HepG2 (cell line): Measurements from ENCODE around the gene AKR1A1. TPM values are rescaled to one million over a fixed set of nuclear protein-coding genes. Genes with fewer than 3 reads are reported as not detected.
A peak's percentile ranks its signal among the peaks of the same experiment; 100 is the strongest.

Source experiments
- ATAC-seq: fragments of 200-7000 bp; cut with Tn5 transposase; 3 replicates; pipeline ENCODE4 v1.9.1; 2020; ENCODE audit warnings: mild to moderate bottlenecking, moderate library complexity
- BruUV-seq: library from RNA; stranded (reverse); fragments of 400-500 nt; replicated peaks from 2 replicates; lab custom pipeline; 2021; lab: Mats Ljungman, UMichigan
- CTCF ChIA-PET: fragments of 300-600 bp; formaldehyde crosslinking; extraction: SDS; loops from one replicate; lab custom pipeline; 2021; ENCODE audit warnings: low total read pairs, inconsistent platforms, low intra/inter-chr PET ratio; lab: Yijun Ruan, JAX
- POLR2A ChIA-PET: fragments of 350-600 bp; sonication (Branson Sonifier 250); formaldehyde crosslinking; loops from one replicate; lab custom pipeline; 2020; ENCODE audit warnings: antibody characterized with exemption, inconsistent platforms; lab: Yijun Ruan, JAX
- DNase-seq: peaks from one replicate; pipeline ENCODE4 v3.0.0-alpha.2; 2015; ENCODE audit warnings: low spot score
- FAIRE-seq: peaks from 3 replicates; lab custom pipeline; 2011; peaks lifted over from hg19 to GRCh38; lab: Jason Lieb, UNC
- H2AFZ ChIP-seq: one replicate; pipeline ENCODE4 v1.6.1; 2011; ENCODE audit warnings: low read length, inconsistent platforms
- H3K27ac ChIP-seq: fragments of 300-600 bp; 3 replicates; pipeline ENCODE4 v1.8.0; 2011; ENCODE audit warnings: mixed run types, mild to moderate bottlenecking, mixed read lengths, low read length, inconsistent platforms; ENCODE audit not compliant: insufficient read depth; ENCODE audit errors: extremely low read length
- H3K27me3 ChIP-seq, 2 experiments: fragments of 200-600 bp in 1 of 2; 2 replicates in 1 of 2; 3 replicates in 1 of 2; pipeline versions ENCODE4 v1.6.0 to v1.8.0; 2011; ENCODE audit warnings: low read length in 2 of 2, mild to moderate bottlenecking in 2 of 2, moderate library complexity in 2 of 2, inconsistent platforms in 1 of 2; ENCODE audit not compliant: insufficient read depth in 2 of 2, control insufficient read depth in 1 of 2
- H3K36me3 ChIP-seq, 2 experiments: fragments of 200-600 bp in 1 of 2; replicated peaks in 1 of 2; 2 replicates in 1 of 2; 3 replicates in 1 of 2; pipeline versions ENCODE4 v1.5.1 to v1.8.0; 2011; ENCODE audit warnings: low read length in 2 of 2, inconsistent platforms in 1 of 2; ENCODE audit not compliant: insufficient read depth in 2 of 2, control insufficient read depth in 1 of 2
- H3K4me1 ChIP-seq: 2 replicates; pipeline ENCODE4 v1.5.1; 2012; ENCODE audit warnings: low read length, inconsistent platforms; ENCODE audit not compliant: insufficient read depth
- H3K4me2 ChIP-seq: 2 replicates; pipeline ENCODE4 v1.6.0; 2011; ENCODE audit warnings: low read depth, low read length, inconsistent platforms
- H3K4me3 ChIP-seq, 3 experiments: fragments of 200-600 bp in 1 of 3; sonication (generic), shearing (Covaris generic) in 1 of 3; replicated peaks in 1 of 3; 2 replicates each; pipeline ENCODE4 v1.5.1; 2011 to 2016; ENCODE audit warnings: low read length in 3 of 3, inconsistent platforms in 2 of 3, low read depth in 2 of 3, mild to moderate bottlenecking in 2 of 3, control low read depth in 1 of 3, mixed read lengths in 1 of 3; ENCODE audit not compliant: insufficient read depth in 1 of 3
- H3K79me2 ChIP-seq: one replicate; pipeline ENCODE4 v1.6.1; 2011; ENCODE audit warnings: low read length, inconsistent platforms; ENCODE audit not compliant: insufficient read depth
- H3K9ac ChIP-seq: 2 replicates; pipeline ENCODE4 v1.6.0; 2011; ENCODE audit warnings: mild to moderate bottlenecking, low read depth, low read length, inconsistent platforms; ENCODE audit not compliant: insufficient read depth
- H3K9me3 ChIP-seq: 2 replicates; pipeline ENCODE4 v1.5.1; 2012; ENCODE audit warnings: mild to moderate bottlenecking, low read length
- H4K20me1 ChIP-seq: 2 replicates; pipeline ENCODE4 v1.6.0; 2011; ENCODE audit warnings: inconsistent platforms, mild to moderate bottlenecking, low read length, moderate library complexity; ENCODE audit not compliant: insufficient read depth
- RBFOX2 ChIP-seq: fragments of 200-400 bp; formaldehyde crosslinking; IDR thresholded peaks from 2 replicates; pipeline ENCODE4 v1.6.1; 2017; ENCODE audit warnings: low read depth, mild to moderate bottlenecking, low read length
- TCF7 ChIP-seq: sonication (generic); IDR thresholded peaks from 2 replicates; pipeline ENCODE4 v1.6.1; 2016; ENCODE audit warnings: antibody characterized with exemption, low read depth
- ZNF350 ChIP-seq: sonication (generic); formaldehyde crosslinking; IDR thresholded peaks from 2 replicates; pipeline ENCODE4 v1.4.0; 2020; ENCODE audit warnings: mild to moderate bottlenecking, low read depth, missing genetic modification reagents, borderline replicate concordance
- ZSCAN9 ChIP-seq: IDR thresholded peaks from 2 replicates; pipeline ENCODE4 v1.6.1; 2016; ENCODE audit warnings: borderline replicate concordance
- WGBS: methylation state at CpG from one replicate; pipeline ENCODE4 v1.1.6; 2017; ENCODE audit warnings: low lambda C conversion rate; 5-methylcytosine and 5-hydroxymethylcytosine counted together
- in situ Hi-C: cut with HindIII; loops from 2 replicates; pipeline ENCODE4 v1.10.0; 2017; ENCODE audit warnings: low pct_unique_long_range_greater_than_20kb; ENCODE audit not compliant: extremely low pct_ligation_motif_present
- intact Hi-C: fragments of 100-400 bp; cut with micrococcal nuclease; formaldehyde crosslinking; loops from one replicate; pipeline ENCODE4 v1.10.0; 2022; ENCODE audit not compliant: unreplicated experiment
- polyA plus RNA-seq, 8 experiments: library from polyadenylated mRNA; depleted of rRNA in 3 of 8; stranded (reverse) in 7 of 8; unstranded in 1 of 8; fragments of >200 nt; fragmentation: Illumina TruSeq in 4 of 8; extraction: Trizol in 4 of 8; gene quantifications; 2 replicates each; pipeline versions ENCODE4 v1.2.1 to v1.2.3, GENCODE V29; 2011 to 2016; ENCODE audit warnings: low read depth in 4 of 8, missing spikeins in 1 of 8, mixed read lengths in 1 of 8; ENCODE audit not compliant: insufficient read depth in 1 of 8
- total RNA-seq, 5 experiments: library from RNA; depleted of rRNA; stranded (reverse); fragments of >200 nt; fragmentation: Illumina TruSeq; extraction: Trizol; gene quantifications; 2 replicates each; pipeline ENCODE4 v1.2.3, GENCODE V29; 2016; ENCODE audit warnings: low read depth in 1 of 5

AKR1A1 gene
- total and polyA plus RNA-seq, 2 of the 13 experiments (the other 11 are each of a cell fraction or from before 2014, with no cell fraction given), result 181 to 217 TPM

DNA sequence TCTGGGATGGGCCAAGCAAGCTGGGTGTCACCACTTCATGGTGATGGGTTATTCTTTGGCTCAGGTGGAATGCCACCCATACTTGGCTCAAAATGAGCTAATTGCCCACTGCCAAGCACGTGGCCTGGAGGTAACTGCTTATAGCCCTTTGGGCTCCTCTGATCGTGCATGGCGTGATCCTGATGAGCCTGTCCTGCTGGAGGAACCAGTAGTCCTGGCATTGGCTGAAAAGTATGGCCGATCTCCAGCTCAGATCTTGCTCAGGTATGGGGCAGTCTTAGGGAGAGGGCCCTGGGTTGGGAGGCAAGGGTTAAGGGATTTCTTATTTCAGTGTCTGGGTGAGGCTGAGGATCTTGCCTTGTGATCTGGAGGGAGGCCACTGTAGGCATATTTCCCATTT, 17.8 kb downstream of the AKR1A1 start:
- H3K9ac ChIP-seq, result no peak overlapping the region
- no peak for ATAC-seq
- H3K36me3 ChIP-seq, result peaks cover 19 to 52% of the 10 kb centered on the region in 2 experiments
- TF ChIP-seq RBFOX2 (0 out of 2 replicates have a peak, but pooled peaks have one; percentile 34), TCF7 (no peak)
- TF ChIP-seq, all 625 proteins: peak for 1
- Histone ChIP-seq H3K4me2 (no peak overlapping the region), H2AFZ (no peak overlapping the region), H3K27me3 (no peaks in the 10 kb centered on the region), H3K4me3 (no peak overlapping the region), H4K20me1 (0 out of 2 replicates have a peak, but pooled peaks cover 6% of the 10 kb centered on the region), H3K27ac (no peak overlapping the region), H3K9me3 (no peaks in the 10 kb centered on the region), H3K4me1 (no peaks in the 10 kb centered on the region), H3K79me2 (no peaks in the 10 kb centered on the region)
- no TSS peak for BruUV-seq
- FAIRE-seq, result no peak
- ChIA-PET POLR2A (interaction anchor here (0.9 to 4.3 kb wide), 11 partner anchors 7 to 118 kb away, joined by 3 to 49 read pairs (median 5); partner anchors contain the start of genes AKR1A1, CCDC163, GPBP1L1 and MMACHC), CTCF (interaction anchor here (4.2 kb wide), 1 partner anchor 56 kb away, joined by 49 read pairs; no protein-coding TSS in a partner anchor)
- WGBS, result 100% methylated on average over 3 of the region's 4 CpGs
- no peak for DNase-seq
- intact Hi-C loops (no loop called here), in situ Hi-C loops (loop anchor here (5.0 kb wide), 1 partner anchor 56 kb away; no protein-coding TSS in a partner anchor)

DNA sequence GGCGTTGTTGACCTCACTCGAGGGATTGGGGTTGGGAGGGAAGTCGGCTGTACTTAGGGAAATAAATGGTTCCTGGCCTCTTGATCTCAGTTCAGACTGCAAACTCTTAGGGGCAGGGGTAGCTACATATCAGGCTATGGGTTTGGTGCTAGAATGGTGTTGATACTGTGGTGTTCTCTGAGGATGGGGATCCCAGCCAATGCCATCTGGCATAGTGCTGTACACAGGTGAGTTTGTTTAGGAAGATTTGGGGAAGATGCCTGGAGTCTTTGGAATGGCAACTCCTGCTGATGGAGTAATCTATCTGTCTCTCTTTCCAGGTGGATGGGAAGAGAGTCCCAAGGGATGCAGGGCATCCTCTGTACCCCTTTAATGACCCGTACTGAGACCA, 18.9 kb downstream of the AKR1A1 start:
- ATAC-seq (peak; percentile 20), FAIRE-seq (no peak), DNase-seq (no peak)
- H4K20me1 ChIP-seq, result 0 out of 2 replicates have a peak, but pooled peaks cover 6% of the 10 kb centered on the region
- no peak overlapping the region for H2AFZ ChIP-seq
- peaks cover 19 to 44% of the 10 kb centered on the region in 2 experiments for H3K36me3 ChIP-seq
- H3K9me3 ChIP-seq, result no peaks in the 10 kb centered on the region
- BruUV-seq, result no TSS peak
- in situ Hi-C loops (loop anchor here (5.0 kb wide), 1 partner anchor 57 kb away; no protein-coding TSS in a partner anchor), intact Hi-C loops (no loop called here)
- H3K79me2 ChIP-seq, result no peaks in the 10 kb centered on the region
- H3K27me3 ChIP-seq, result no peaks in the 10 kb centered on the region
- 90% methylated on average over 4 of the region's 4 CpGs for WGBS
- H3K4me2 ChIP-seq, result no peak overlapping the region
- no peak overlapping the region for H3K27ac ChIP-seq
- H3K9ac ChIP-seq, result no peak overlapping the region
- CTCF ChIA-PET, result interaction anchor here (0.6 to 4.2 kb wide), 3 partner anchors 24 to 210 kb away, joined by 3 to 49 read pairs (median 4); no protein-coding TSS in a partner anchor
- no peak overlapping the region for H3K4me3 ChIP-seq
- H3K4me1 ChIP-seq, result no peaks in the 10 kb centered on the region
- POLR2A ChIA-PET, result interaction anchor here (0.9 to 4.3 kb wide), 10 partner anchors 8 to 117 kb away, joined by 3 to 49 read pairs (median 6); partner anchors contain the start of genes AKR1A1, CCDC163, GPBP1L1 and MMACHC
- no peak for TF ChIP-seq ZNF350
- 0 out of 2 replicates have a peak, but pooled peaks have one; percentile 3 for TF ChIP-seq ZSCAN9
